ENCODE measurements around the gene CNEP1R1.

DNA sequence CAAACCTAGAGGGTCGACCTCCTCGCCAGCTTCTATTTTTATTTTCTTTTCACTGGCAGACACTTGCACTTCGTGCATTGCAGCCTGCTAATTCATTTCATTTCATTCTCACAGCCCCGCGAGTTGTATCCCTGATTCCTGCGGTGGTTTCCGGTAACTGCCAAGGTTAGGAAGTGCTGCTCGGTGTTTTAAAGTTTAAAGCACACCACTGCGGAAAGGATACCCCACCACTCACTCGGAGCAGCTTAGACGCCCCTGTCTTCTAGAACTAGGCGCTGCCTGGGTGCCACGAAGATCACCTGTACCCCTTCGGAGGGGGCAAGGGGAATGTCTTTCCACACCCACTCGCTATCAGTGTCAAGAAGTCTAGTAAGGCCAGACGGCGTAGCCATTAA lies 509 bp downstream of the CNEP1R1 start:
- no peak for TF ChIP-seq CTCF (conservative IDR thresholded peaks at IDR 0.05; ENCODE audit: low read depth, low read length)
- TF ChIP-seq BHLHE40 (IDR thresholded peaks at IDR 0.05; ENCODE audit: low read depth, low read length), result no peak
- TF ChIP-seq MAZ (IDR thresholded peaks at IDR 0.05; ENCODE audit: borderline replicate concordance, low read depth, low read length), result no peak
- TF ChIP-seq FOS (IDR thresholded peaks at IDR 0.05; ENCODE audit: low read depth, low read length), result no peak
- TF ChIP-seq RFX5 (IDR thresholded peaks at IDR 0.05; ENCODE audit: low read depth, low read length), result no peak
- no peak for TF ChIP-seq POLR2A (IDR thresholded peaks at IDR 0.05; ENCODE audit: low read depth, low read length)
- TF ChIP-seq RAD21 (IDR thresholded peaks at IDR 0.05; ENCODE audit: low read length), result no peak
